SK-N-SH treated with all-trans-retinoic acid at 6 μM for 48 hours (cell line): ENCODE measurements around the gene MINDY2.

ENCODE experiments used
- BACH2 ChIP-seq: fragments of 250-450 bp; sonication (Bioruptor Pico); IDR thresholded peaks from 2 replicates; pipeline ENCODE4 v1.9.0; 2021; ENCODE audit warnings: mild to moderate bottlenecking, borderline replicate concordance
- CREB5 ChIP-seq: fragments of 250-450 bp; sonication (Bioruptor Pico); IDR thresholded peaks from 2 replicates; pipeline ENCODE4 v1.5.1; 2020; ENCODE audit warnings: low read depth, mild to moderate bottlenecking, moderate library complexity
- ISL1 ChIP-seq: fragments of 250-450 bp; sonication (Bioruptor Pico); IDR thresholded peaks from 2 replicates; pipeline ENCODE4 v2.1.2; 2022; ENCODE audit warnings: mild to moderate bottlenecking, moderate library complexity
- RARB ChIP-seq: fragments of 250-450 bp; sonication (Bioruptor Pico); IDR thresholded peaks from 2 replicates; pipeline ENCODE4 v1.8.0; 2021; ENCODE audit warnings: mild to moderate bottlenecking, moderate library complexity
- SNAI2 ChIP-seq: fragments of 250-450 bp; sonication (Bioruptor Pico); IDR thresholded peaks from 2 replicates; pipeline ENCODE4 v1.5.0; 2020; ENCODE audit warnings: mild to moderate bottlenecking, moderate library complexity
- TCF4 ChIP-seq: fragments of 250-450 bp; sonication (Bioruptor Pico); IDR thresholded peaks from 2 replicates; pipeline ENCODE4 v1.8.0; 2021; ENCODE audit warnings: mild to moderate bottlenecking, moderate library complexity, borderline replicate concordance
- ZC3H10 ChIP-seq: fragments of 250-450 bp; sonication (Bioruptor Pico); IDR thresholded peaks from 2 replicates; pipeline ENCODE4 v1.5.1; 2021; ENCODE audit warnings: mild to moderate bottlenecking, moderate library complexity
- ZFP3 ChIP-seq: fragments of 250-450 bp; sonication (Bioruptor Pico); IDR thresholded peaks from 2 replicates; pipeline ENCODE4 v1.5.0; 2020; ENCODE audit warnings: mild to moderate bottlenecking, moderate library complexity
- ZFP30 ChIP-seq: fragments of 450-650 bp; formaldehyde crosslinking; IDR thresholded peaks from 2 replicates; pipeline ENCODE4 v1.5.0; 2022; ENCODE audit warnings: mild to moderate bottlenecking, moderate library complexity
- ZNF70 ChIP-seq: fragments of 450-650 bp; formaldehyde crosslinking; IDR thresholded peaks from 2 replicates; pipeline ENCODE4 v1.5.0; 2020; ENCODE audit warnings: mild to moderate bottlenecking, moderate library complexity
- TF ChIP-seq, protein P1 (sequence below): fragments of 250-450 bp; sonication (Bioruptor Pico); IDR thresholded peaks from 2 replicates; pipeline ENCODE4 v1.8.0; 2020; ENCODE audit warnings: mild to moderate bottlenecking, moderate library complexity, borderline replicate concordance
- TF ChIP-seq, protein P2 (sequence below): fragments of 250-450 bp; sonication (Bioruptor Pico); IDR thresholded peaks from 2 replicates; pipeline ENCODE4 v1.5.0; 2020; ENCODE audit warnings: mild to moderate bottlenecking, moderate library complexity

DNA sequence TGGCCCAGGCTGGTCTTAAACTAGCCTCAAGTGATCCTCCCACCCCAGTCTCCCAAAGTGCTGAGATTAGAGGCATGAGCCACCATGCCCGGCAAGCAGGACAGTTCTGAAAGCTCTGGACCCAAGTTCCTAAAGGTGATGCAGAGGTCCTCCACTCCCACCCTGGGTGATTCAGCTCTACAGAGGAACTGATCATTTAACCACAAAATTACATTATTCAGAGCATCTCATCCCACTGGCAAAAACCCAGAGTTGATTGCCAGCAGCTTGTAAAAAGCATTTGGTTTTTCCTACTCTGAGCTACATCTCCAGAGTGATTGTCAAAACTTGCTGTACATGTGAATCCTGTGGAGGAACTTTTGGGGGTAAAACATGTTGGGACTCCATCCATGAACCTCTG is 102.2 kb downstream of the MINDY2 start:
- TF ChIP-seq ZFP3 (CRISPR knock-in tag) (no peak), SNAI2 (CRISPR knock-in tag) (no peak), CREB5 (no peak), RARB (CRISPR knock-in tag) (no peak), ZNF70 (no peak), TCF4 (no peak), ZFP30 (CRISPR knock-in tag) (no peak), ZC3H10 (CRISPR knock-in tag) (no peak), ISL1 (CRISPR knock-in tag) (no peak), BACH2 (CRISPR knock-in tag) (no peak)
- TF ChIP-seq, protein P1, sequence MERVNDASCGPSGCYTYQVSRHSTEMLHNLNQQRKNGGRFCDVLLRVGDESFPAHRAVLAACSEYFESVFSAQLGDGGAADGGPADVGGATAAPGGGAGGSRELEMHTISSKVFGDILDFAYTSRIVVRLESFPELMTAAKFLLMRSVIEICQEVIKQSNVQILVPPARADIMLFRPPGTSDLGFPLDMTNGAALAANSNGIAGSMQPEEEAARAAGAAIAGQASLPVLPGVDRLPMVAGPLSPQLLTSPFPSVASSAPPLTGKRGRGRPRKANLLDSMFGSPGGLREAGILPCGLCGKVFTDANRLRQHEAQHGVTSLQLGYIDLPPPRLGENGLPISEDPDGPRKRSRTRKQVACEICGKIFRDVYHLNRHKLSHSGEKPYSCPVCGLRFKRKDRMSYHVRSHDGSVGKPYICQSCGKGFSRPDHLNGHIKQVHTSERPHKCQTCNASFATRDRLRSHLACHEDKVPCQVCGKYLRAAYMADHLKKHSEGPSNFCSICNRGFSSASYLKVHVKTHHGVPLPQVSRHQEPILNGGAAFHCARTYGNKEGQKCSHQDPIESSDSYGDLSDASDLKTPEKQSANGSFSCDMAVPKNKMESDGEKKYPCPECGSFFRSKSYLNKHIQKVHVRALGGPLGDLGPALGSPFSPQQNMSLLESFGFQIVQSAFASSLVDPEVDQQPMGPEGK (CRISPR knock-in tag): no peak
- TF ChIP-seq, protein P2, sequence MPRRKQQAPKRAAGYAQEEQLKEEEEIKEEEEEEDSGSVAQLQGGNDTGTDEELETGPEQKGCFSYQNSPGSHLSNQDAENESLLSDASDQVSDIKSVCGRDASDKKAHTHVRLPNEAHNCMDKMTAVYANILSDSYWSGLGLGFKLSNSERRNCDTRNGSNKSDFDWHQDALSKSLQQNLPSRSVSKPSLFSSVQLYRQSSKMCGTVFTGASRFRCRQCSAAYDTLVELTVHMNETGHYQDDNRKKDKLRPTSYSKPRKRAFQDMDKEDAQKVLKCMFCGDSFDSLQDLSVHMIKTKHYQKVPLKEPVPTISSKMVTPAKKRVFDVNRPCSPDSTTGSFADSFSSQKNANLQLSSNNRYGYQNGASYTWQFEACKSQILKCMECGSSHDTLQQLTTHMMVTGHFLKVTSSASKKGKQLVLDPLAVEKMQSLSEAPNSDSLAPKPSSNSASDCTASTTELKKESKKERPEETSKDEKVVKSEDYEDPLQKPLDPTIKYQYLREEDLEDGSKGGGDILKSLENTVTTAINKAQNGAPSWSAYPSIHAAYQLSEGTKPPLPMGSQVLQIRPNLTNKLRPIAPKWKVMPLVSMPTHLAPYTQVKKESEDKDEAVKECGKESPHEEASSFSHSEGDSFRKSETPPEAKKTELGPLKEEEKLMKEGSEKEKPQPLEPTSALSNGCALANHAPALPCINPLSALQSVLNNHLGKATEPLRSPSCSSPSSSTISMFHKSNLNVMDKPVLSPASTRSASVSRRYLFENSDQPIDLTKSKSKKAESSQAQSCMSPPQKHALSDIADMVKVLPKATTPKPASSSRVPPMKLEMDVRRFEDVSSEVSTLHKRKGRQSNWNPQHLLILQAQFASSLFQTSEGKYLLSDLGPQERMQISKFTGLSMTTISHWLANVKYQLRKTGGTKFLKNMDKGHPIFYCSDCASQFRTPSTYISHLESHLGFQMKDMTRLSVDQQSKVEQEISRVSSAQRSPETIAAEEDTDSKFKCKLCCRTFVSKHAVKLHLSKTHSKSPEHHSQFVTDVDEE: no peak
